SHP77 treated with DMSO at 0.1 percent for 48 hours (cell line): Measurements from ENCODE around the gene AKAP6.
A peak's percentile ranks its signal among the peaks of the same experiment; 100 is the strongest.

Experiments
- DNase-seq: peaks from one replicate; lab custom pipeline; 2025; lab: John Stamatoyannopoulos, UW

The AKAP6 gene

GRCh38 chr14:32625211-32625610 is 296.1 kb downstream of the AKAP6 start:
- DNase-seq: no peak

GRCh38 chr14:32627545-32628298 is 298.6 kb downstream of the AKAP6 start:
- DNase-seq: no peak

GRCh38 chr14:32629236-32629635 is 300.1 kb downstream of the AKAP6 start:
- DNase-seq: no peak

GRCh38 chr14:32630701-32631100 is 301.6 kb downstream of the AKAP6 start:
- DNase-seq: no peak

- no peak for DNase-seq
Measured at GRCh38 chr14:32633224-32633859, 304.2 kb downstream of the AKAP6 start.

GRCh38 chr14:32633930-32634329 is 304.8 kb downstream of the AKAP6 start:
- DNase-seq: no peak

- peak; percentile 18 for DNase-seq
Measured at GRCh38 chr14:32635061-32635719, 306.1 kb downstream of the AKAP6 start.

GRCh38 chr14:32637582-32637981 is 308.5 kb downstream of the AKAP6 start:
- DNase-seq: no peak

- DNase-seq: no peak
Measured at GRCh38 chr14:32639208-32639607, 310.1 kb downstream of the AKAP6 start.

GRCh38 chr14:32645551-32645950 is 316.5 kb downstream of the AKAP6 start:
- DNase-seq: no peak

- no peak for DNase-seq
Measured at GRCh38 chr14:32648434-32648833, 319.3 kb downstream of the AKAP6 start.

- no peak for DNase-seq
Measured at GRCh38 chr14:32650030-32650429, 320.9 kb downstream of the AKAP6 start.

- no peak for DNase-seq
Measured at GRCh38 chr14:32650665-32651064, 321.6 kb downstream of the AKAP6 start.

GRCh38 chr14:32654106-32654505 is 325.0 kb downstream of the AKAP6 start:
- DNase-seq: no peak

- DNase-seq: no peak
Measured at GRCh38 chr14:32656601-32657000, 327.5 kb downstream of the AKAP6 start.

GRCh38 chr14:32657081-32657480 is 328.0 kb downstream of the AKAP6 start:
- DNase-seq: no peak

- DNase-seq: no peak
Measured at GRCh38 chr14:32661216-32661615, 332.1 kb downstream of the AKAP6 start.

- no peak for DNase-seq
Measured at GRCh38 chr14:32662211-32662610, 333.1 kb downstream of the AKAP6 start.

- DNase-seq: no peak
Measured at GRCh38 chr14:32666308-32666707, 337.2 kb downstream of the AKAP6 start.

- DNase-seq: no peak
Measured at GRCh38 chr14:32667287-32667686, 338.2 kb downstream of the AKAP6 start.

- DNase-seq: no peak
Measured at GRCh38 chr14:32667791-32668190, 338.7 kb downstream of the AKAP6 start.

GRCh38 chr14:32669391-32669790 is 340.3 kb downstream of the AKAP6 start:
- DNase-seq: no peak

GRCh38 chr14:32675433-32675832 is 346.3 kb downstream of the AKAP6 start:
- no peak for DNase-seq
